SK-N-SH treated with all-trans-retinoic acid at 6 μM for 48 hours (cell line): Measurements from ENCODE around the gene ECM1.

ENCODE experiments used
- BACH2 ChIP-seq: fragments of 250-450 bp; sonication (Bioruptor Pico); IDR thresholded peaks from 2 replicates; pipeline ENCODE4 v1.9.0; 2021; ENCODE audit warnings: mild to moderate bottlenecking, borderline replicate concordance
- GLIS3 ChIP-seq: fragments of 250-450 bp; sonication (Bioruptor Pico); IDR thresholded peaks from 2 replicates; pipeline ENCODE4 v1.5.0; 2020; ENCODE audit warnings: mild to moderate bottlenecking, moderate library complexity
- PATZ1 ChIP-seq: fragments of 250-450 bp; sonication (Bioruptor Pico); IDR thresholded peaks from 2 replicates; pipeline ENCODE4 v1.8.0; 2020; ENCODE audit warnings: mild to moderate bottlenecking, moderate library complexity, borderline replicate concordance
- TOX ChIP-seq: fragments of 250-450 bp; sonication (Bioruptor Pico); IDR thresholded peaks from 2 replicates; pipeline ENCODE4 v1.8.0; 2021; ENCODE audit warnings: mild to moderate bottlenecking, moderate library complexity, borderline replicate concordance
- ZFP3 ChIP-seq: fragments of 250-450 bp; sonication (Bioruptor Pico); IDR thresholded peaks from 2 replicates; pipeline ENCODE4 v1.5.0; 2020; ENCODE audit warnings: mild to moderate bottlenecking, moderate library complexity

- TF ChIP-seq GLIS3 (CRISPR knock-in tag), result no peak
- TF ChIP-seq ZFP3, result no peak
- no peak for TF ChIP-seq PATZ1 (CRISPR knock-in tag)
- TF ChIP-seq TOX (CRISPR knock-in tag), result no peak
- no peak for TF ChIP-seq BACH2 (CRISPR knock-in tag)
These were observed 23.0 kb upstream of the ECM1 start for GRCh38 chr1:150484861-150485260.
